Urinary bladder (tissue), 4 donors: ENCODE measurements around the gene PNMA5. TPM values are rescaled to one million over a fixed set of nuclear protein-coding genes. Genes with fewer than 3 reads are reported as not detected.
"Not testable (repeated sequence)": the region's sequence is repeated elsewhere in the genome, so short reads cannot be mapped to it uniquely, and the experiment has no call there.

ENCODE experiments used
- DNase-seq: peaks from one replicate; pipeline ENCODE4 v3.0.0-alpha.2; 2015; ENCODE audit errors: extremely low spot score
- H3K27ac ChIP-seq: one replicate; pipeline ENCODE4 v1.5.1; 2013; ENCODE audit warnings: low read depth, mild to moderate bottlenecking, moderate library complexity
- H3K36me3 ChIP-seq: one replicate; pipeline ENCODE4 v1.6.1; 2013; ENCODE audit warnings: mild to moderate bottlenecking, moderate library complexity; ENCODE audit not compliant: insufficient read depth
- H3K4me1 ChIP-seq: one replicate; pipeline ENCODE4 v1.6.1; 2013; ENCODE audit warnings: mild to moderate bottlenecking, moderate library complexity; ENCODE audit not compliant: insufficient read depth
- H3K4me3 ChIP-seq: one replicate; pipeline ENCODE4 v1.5.1; 2013; ENCODE audit warnings: low read depth, low read length
- WGBS: extraction: QIAGEN DNeasy Blood & Tissue Kit; methylation state at CpG from one replicate; pipeline ENCODE4 v1.1.7; 2013; 5-methylcytosine and 5-hydroxymethylcytosine counted together
- polyA plus RNA-seq: library from polyadenylated mRNA; stranded (reverse); fragments of 200-250 nt; gene quantifications from one replicate; pipeline ENCODE4 v1.2.3, GENCODE V29; 2013
- total RNA-seq: library from RNA; depleted of rRNA; stranded (reverse); fragments of >200 nt; gene quantifications from one replicate; pipeline ENCODE4 v1.2.3, GENCODE V29; 2014
- donor health status: healthy with polysubstance abuse.
- donor health status: healthy.

PNMA5 gene
- total RNA-seq = not detected
- polyA plus RNA-seq = 0.04 TPM

DNA sequence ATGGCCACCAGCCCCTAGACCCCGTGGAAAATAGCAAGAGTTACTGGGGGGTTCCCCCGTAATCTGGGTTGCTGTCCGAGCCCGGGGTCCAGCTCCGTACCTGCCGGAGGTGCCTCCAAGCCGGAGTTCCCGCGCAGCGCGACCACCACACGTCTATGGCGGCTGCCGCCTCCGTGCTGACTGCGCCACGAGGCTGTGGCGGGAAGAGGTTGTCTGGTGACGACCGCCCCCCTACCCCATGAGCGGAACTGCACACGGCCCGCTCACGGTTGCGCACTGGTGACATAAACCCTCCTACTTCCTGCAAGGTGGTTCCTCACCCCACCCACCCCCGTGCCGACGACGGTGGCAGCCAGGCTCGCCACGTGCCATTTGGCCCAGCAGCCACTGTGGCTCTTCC lies at the start of gene PNMA5:
TSS of gene PNMA5 (minus strand) at position 184 of the 400 bp plus-strand sequence. CDS start 2,518 bp downstream, outside the sequence.
- H3K27ac ChIP-seq = no peak within 1 kb of the TSS
- no peak for DNase-seq
- WGBS = 95% methylated on average over 31 of the region's 31 CpGs

DNA sequence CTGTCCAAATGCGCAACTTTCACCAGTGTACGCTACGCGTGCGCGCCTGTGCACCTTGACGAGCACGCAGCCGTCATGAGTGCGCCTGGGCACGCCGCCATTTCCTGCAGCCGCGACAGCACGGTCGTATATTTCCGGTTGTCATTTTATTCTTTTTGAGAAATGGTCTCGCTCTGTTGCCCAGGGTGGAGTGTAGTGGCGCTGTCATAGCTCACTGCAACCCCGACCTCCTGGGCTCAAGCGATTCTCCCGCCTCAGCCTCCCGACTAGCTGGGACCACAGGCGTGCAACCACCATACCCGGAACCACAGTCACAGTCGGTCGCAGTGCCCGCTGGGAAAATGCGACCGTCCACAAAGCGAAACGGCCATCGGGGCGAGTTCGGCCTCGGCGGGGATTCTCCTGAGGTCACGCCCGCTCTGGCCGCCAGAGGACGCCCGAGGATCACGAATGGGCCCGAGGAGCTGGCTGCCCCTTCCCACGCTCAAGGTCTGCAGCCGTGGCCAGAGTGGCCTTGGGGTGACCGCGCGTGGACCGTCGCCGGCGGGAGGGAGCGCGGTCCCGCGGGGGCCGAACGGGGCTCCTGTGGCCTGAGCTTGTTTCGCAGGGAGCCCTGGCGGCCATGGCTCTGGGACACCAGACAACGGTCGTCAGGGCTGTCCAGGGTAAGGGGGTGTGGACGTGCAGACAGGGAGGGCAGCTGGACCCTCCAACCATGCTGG lies 38.6 kb upstream of the PNMA5 start:
- H3K4me1 ChIP-seq = no peaks in the 10 kb centered on the region
- H3K27ac ChIP-seq = no peak overlapping the region
- H3K36me3 ChIP-seq = no peaks in the 10 kb centered on the region
- 21% methylated on average over 64 of the region's 64 CpGs for WGBS
- H3K4me3 ChIP-seq = peak overlapping the region; percentile 20
- no peak for DNase-seq

More for the DNA sequence above, at the start of gene PNMA5:
- Histone ChIP-seq H3K4me1 (no peaks in the 10 kb centered on the region), H3K4me3 (no peak within 1 kb of the TSS), H3K36me3 (no peaks in the 10 kb centered on the region)

DNA sequence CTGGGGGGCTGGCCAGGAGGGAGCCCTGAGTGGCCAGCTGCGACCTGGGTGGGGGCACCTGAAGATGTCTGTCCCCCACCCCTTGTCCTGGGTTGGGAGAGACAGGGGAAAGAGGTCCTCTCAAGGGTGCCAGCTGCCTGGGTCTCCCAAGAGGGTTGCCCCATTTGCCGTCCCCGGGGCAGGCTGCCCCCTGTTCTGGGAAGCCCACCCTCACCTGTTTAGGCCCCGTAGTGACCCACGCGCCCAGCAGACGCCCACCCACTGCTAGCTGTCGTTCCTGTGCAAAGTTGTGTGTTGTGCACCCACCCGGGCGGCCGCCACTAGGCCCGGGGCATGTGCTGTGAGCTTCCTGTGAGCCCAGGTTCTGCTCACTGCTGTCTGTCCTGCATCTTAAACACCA lies 36.9 kb upstream of the PNMA5 start:
- no peak for DNase-seq
- Histone ChIP-seq H3K27ac (no peak overlapping the region), H3K36me3 (no peaks in the 10 kb centered on the region), H3K4me3 (no peak overlapping the region), H3K4me1 (no peaks in the 10 kb centered on the region)
- 92% methylated on average over 12 of the region's 12 CpGs for WGBS

DNA sequence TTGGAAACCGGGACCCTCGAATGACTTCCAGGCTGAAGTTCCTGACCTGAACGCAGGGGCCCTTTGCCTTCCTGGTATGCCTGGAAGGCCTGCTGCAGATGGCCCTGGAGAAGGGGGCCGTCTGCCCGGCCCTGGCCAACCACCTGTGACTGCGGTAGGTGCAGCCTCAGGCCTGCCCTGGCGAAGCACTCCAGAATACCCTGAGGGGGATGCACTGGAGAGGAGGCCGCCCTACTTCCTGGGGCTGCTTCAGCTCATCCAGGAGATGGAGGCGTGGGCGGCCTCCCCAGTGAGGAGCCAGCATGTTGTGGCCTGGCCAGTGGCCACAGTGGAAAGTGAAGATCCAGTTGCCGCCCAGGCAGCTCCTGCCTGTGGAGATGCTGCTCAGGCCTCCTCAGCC lies 36.0 kb upstream of the PNMA5 start:
- no peaks in the 10 kb centered on the region for H3K4me1 ChIP-seq
- no peak for DNase-seq
- no peak overlapping the region for H3K4me3 ChIP-seq
- H3K27ac ChIP-seq = no peak overlapping the region
- no peaks in the 10 kb centered on the region for H3K36me3 ChIP-seq
- WGBS = 83% methylated on average over 11 of the region's 11 CpGs

DNA sequence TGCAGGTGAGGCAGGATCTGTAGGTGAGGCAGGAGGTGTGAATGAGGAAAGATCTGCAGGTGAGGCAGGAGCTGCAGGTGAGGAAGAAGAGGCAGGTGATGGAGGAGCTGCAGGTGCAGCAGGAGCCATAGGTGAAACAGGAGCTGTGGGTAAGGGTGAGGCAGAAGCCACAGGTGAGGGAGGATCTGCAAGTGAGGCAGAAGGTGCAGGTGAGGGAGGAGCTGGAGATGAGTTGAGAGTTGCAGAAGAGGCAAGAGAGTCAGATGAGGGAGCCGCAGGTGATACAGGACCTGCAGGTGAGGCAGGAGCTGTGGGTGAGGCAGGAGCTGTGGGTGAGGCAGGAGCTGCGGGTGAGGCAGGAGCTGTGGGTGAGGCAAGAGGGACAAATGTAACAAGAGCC lies 35.2 kb upstream of the PNMA5 start:
- no peaks in the 10 kb centered on the region for H3K4me1 ChIP-seq
- no peak overlapping the region for H3K27ac ChIP-seq
- no peak for DNase-seq
- no peak overlapping the region for H3K4me3 ChIP-seq
- H3K36me3 ChIP-seq = no peaks in the 10 kb centered on the region
- 81% methylated on average over 2 of the region's 2 CpGs for WGBS

DNA sequence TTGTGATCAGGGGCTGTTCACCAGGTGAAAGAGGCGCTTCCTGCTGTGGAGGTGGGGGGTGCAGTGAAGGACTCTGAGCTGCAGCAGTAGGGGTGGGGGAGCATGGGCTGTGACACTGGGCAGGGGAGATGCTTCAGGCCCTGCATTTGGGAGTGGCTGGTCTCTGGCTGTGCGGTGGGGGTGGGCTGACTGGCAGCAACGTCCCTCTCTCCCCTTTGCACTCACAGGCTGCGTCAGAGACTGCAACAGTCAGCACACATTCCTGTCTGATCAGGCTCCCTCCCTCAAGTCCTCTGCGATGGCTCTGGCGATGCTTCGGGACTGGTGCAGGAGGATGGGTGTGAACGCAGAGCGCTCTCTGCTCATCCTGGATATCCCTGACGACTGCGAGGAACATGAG lies 34.6 kb upstream of the PNMA5 start:
- 51% methylated on average over 8 of the region's 11 CpGs for WGBS
- DNase-seq, H3K36me3 ChIP-seq, H3K27ac ChIP-seq, H3K4me1 ChIP-seq, H3K4me3 ChIP-seq: not testable (repeated sequence)

DNA sequence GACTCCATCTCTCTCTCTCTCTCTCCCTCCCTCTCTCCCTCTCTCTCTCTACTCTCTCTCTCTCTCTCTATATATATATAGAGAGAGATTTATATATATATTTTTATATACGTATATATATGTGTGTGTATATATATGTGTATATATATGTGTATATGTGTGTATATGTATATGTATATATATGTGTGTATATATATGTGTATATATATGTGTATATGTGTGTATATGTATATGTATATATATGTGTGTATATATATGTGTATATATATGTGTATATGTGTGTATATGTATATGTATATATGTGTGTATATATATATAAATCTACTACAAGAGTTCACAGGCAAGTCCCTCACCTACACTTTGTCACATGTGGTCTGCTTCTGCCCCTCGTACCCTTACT lies 32.6 kb upstream of the PNMA5 start:
- not testable (repeated sequence) for DNase-seq, H3K4me3 ChIP-seq, H3K27ac ChIP-seq, H3K36me3 ChIP-seq, H3K4me1 ChIP-seq
- WGBS = 89% methylated on average over 2 of the region's 2 CpGs

DNA sequence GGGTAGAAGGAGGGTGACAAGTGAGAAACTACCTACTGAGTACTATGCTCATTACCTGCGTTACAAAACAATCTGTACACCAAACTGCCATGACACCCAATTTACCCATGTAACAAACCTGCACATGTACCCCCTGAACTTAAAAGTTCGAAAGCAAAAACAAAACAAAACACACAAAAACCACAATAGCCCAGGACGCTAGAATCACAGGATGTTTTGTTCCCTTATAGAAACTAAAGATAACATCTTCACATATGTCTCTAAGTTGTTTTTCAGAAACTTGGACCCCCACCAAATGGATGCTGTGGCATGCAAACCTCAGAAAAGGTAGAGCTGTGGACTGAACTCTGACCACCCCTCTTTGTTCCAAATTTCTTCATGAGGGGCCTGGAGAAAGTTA lies 25.2 kb upstream of the PNMA5 start:
- Histone ChIP-seq H3K4me3 (no peak overlapping the region), H3K27ac (no peak overlapping the region), H3K4me1 (no peaks in the 10 kb centered on the region), H3K36me3 (no peaks in the 10 kb centered on the region)
- DNase-seq = no peak
- WGBS = 54% methylated on average over 3 of the region's 3 CpGs

DNA sequence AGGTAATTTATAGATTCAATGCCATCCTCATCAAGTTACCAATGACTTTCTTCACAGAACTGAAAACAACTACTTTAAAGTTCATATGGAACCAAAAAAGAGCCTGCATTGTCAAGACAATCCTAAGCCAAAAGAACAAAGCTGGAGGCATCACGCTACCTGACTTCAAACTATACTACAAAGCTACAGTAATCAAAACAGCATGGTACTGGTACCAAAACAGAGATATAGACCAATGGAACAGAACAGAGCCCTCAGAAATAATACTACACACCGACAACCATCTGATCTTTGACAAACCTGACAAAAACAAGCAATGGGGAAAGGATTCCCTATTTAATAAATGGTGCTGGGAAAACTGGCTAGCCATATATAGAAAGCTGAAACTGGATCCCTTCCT lies 23.3 kb upstream of the PNMA5 start:
- not testable (repeated sequence) for H3K27ac ChIP-seq, H3K36me3 ChIP-seq
- WGBS = 46% methylated on average over 2 of the region's 2 CpGs

DNA sequence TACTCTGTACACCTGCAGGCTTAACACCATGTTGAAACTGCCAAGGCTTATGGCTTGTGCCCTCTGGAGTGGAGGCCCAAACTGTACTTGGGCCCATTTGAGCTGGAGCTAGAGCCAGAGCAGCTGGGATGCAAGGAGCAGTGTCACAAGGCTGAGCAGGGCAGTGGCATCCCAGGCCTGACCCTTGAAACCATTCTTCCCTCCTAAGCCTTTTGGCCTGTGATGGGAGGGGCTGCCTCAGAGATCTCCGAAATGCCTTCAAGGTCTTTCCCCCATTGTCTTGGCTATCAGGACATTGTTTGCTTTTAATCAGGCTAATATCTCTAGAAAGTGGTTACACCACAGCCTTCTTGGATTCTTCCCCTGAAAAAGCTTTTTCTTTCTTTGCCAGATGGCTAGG lies 10.9 kb upstream of the PNMA5 start:
- 67% methylated on average over 1 of the region's 1 CpG for WGBS
- no peak overlapping the region for H3K27ac ChIP-seq
- H3K4me3 ChIP-seq = no peak overlapping the region
- H3K36me3 ChIP-seq = no peaks in the 10 kb centered on the region
- H3K4me1 ChIP-seq = no peaks in the 10 kb centered on the region
- no peak for DNase-seq

More for the DNA sequence above, 23.3 kb upstream of the PNMA5 start:
- not testable (repeated sequence) for DNase-seq, H3K4me3 ChIP-seq, H3K4me1 ChIP-seq

DNA sequence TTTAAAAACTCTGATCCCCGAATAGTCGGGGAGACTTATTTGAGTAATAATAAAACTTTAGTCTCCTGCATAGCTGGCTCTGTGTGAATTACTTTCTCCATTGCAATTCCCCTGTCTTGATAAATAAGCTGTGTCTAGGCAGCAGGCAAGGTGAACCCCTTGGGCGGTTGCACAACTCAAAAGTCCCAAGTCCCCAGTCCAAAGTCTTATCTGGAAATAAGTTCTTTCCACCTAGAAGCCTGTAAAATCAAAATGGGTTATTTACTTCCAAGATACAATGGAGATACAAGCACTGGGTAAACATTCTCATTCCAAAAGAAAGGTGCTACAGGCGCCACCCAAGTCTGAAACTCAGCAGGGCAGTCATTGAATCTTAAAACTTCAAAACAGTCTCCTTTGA lies 10.1 kb upstream of the PNMA5 start:
- DNase-seq = no peak
- 83% methylated on average over 4 of the region's 4 CpGs for WGBS
- no peak overlapping the region for H3K27ac ChIP-seq
- no peak overlapping the region for H3K4me3 ChIP-seq
- H3K36me3 ChIP-seq = no peaks in the 10 kb centered on the region
- no peaks in the 10 kb centered on the region for H3K4me1 ChIP-seq

DNA sequence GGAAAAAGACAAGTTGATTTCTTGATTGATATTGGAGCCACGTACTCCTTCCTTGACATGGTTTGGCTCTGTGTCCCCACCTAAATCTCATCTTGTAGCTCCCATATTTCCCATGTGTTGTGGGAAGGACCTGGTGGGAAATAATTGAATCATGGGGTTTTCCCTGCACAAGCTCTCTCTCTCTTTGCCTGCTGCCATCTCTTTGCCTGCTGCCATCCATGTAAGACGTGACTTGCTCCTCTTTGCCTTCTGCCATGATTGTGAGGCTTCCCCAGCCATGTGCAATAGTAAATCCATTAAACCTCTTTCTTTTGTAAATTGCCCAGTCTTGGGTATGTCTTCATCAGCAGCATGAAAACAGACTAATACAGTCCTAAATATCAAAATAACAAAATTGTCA lies 8.3 kb upstream of the PNMA5 start:
- H3K4me3 ChIP-seq, H3K4me1 ChIP-seq, DNase-seq, H3K27ac ChIP-seq, H3K36me3 ChIP-seq: not testable (repeated sequence)
- 74% methylated on average over 2 of the region's 2 CpGs for WGBS

DNA sequence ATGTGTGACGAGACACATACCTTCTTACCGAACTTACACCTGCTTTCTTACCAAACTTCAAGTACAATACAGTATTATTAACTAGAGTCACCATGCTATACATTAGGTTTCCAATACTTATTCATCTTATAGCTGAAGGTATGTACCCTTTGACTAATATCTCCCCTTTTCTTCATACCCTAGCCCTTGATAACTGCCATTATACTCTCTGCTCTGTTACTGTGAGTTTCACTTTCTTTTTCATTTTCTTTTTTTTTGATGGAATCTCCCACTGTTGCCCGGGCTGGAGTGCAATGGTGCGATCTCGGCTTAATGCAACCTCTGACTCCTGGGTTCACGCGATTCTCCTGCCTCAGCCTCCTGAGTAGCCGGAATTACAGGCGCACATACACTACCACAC lies 3.4 kb upstream of the PNMA5 start:
- WGBS = 89% methylated on average over 9 of the region's 9 CpGs
- Histone ChIP-seq H3K27ac (no peak overlapping the region), H3K4me3 (no peak overlapping the region), H3K4me1 (no peaks in the 10 kb centered on the region), H3K36me3 (no peaks in the 10 kb centered on the region)
- DNase-seq = no peak

DNA sequence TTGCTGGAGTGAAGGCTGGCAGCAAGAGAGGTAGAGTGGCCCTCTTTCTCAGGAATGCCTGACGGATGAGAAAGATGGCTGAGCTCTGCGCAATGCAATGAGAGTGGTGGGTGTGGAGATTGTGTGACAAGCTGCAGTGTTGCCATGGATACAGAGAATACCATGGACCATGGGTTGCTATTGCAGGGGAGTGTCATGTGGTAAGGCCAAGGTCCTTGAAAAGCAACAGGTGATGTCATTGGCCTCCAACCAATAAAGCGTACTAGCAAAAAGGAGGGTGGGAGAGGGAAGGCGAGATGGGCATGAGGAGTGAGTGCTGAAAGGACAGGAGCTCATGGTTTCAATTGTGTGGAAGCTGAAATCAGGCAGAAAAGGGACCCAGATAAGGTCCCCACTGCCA lies 1.8 kb downstream of the PNMA5 start:
- DNase-seq = no peak
- no peaks in the 10 kb centered on the region for H3K36me3 ChIP-seq
- no peak overlapping the region for H3K4me3 ChIP-seq
- WGBS = 75% methylated on average over 4 of the region's 4 CpGs
- H3K27ac ChIP-seq = no peak overlapping the region
- no peaks in the 10 kb centered on the region for H3K4me1 ChIP-seq

DNA sequence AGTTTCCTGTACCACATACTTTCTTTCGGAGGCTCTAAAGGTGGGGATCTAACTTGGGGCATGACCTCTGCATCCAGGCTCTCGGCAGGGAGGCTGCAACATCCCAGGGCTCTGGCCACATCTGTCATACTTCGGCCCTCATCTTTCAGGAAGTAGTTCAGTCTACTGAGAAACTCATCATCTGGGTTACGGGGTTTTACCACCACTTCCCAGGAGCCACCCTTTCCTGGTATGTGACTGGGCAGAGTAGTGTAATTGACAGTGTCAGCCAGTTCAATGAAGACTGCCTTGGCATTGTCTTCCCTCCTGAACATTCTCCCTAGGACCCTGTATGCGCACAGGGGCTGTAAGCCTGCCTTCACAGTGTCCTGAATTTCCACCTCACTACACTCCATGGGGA lies 2.8 kb downstream of the PNMA5 start:
- Histone ChIP-seq H3K4me3 (no peak overlapping the region), H3K27ac (no peak overlapping the region), H3K36me3 (no peaks in the 10 kb centered on the region), H3K4me1 (no peaks in the 10 kb centered on the region)
- 68% methylated on average over 5 of the region's 5 CpGs for WGBS
- no peak for DNase-seq
